GM23338 (cell line): ENCODE results near the gene LRRC4. TPM values are rescaled to one million over a fixed set of nuclear protein-coding genes. Genes with fewer than 3 reads are reported as not detected.

Experiments used
- ATAC-seq: fragments of 200-7000 bp; cut with Tn5 transposase; 3 replicates; pipeline ENCODE4 v1.9.1; 2020
- DNase-seq: peaks from one replicate; pipeline ENCODE4 v3.0.0-alpha.2; 2015; ENCODE audit warnings: low spot score
- H2AFZ ChIP-seq: fragments of 200-600 bp; sonication (generic); 2 replicates; pipeline ENCODE4 v1.8.0; 2016; ENCODE audit warnings: antibody characterized with exemption, mild to moderate bottlenecking, moderate library complexity
- H3F3A ChIP-seq: fragments of 200-600 bp; sonication (generic); replicated peaks from 2 replicates; pipeline ENCODE4 v1.8.0; 2017; ENCODE audit warnings: antibody characterized with exemption, mixed run types, low read depth
- H3K27ac ChIP-seq: fragments of 200-600 bp; sonication (generic); 2 replicates; pipeline ENCODE4 v1.6.1; 2016; ENCODE audit warnings: low read depth
- H3K27me3 ChIP-seq: fragments of 200-600 bp; sonication (generic); 2 replicates; pipeline ENCODE4 v1.8.0; 2016; ENCODE audit warnings: mild to moderate bottlenecking, mixed run types, moderate library complexity; ENCODE audit not compliant: insufficient read depth
- H3K36me3 ChIP-seq: fragments of 200-600 bp; sonication (generic); 2 replicates; pipeline ENCODE4 v1.8.0; 2016; ENCODE audit warnings: mild to moderate bottlenecking; ENCODE audit not compliant: insufficient read depth
- H3K4me1 ChIP-seq: fragments of 200-600 bp; sonication (generic); 2 replicates; pipeline ENCODE4 v1.8.0; 2016; ENCODE audit warnings: mild to moderate bottlenecking, moderate library complexity; ENCODE audit not compliant: insufficient read depth
- H3K4me2 ChIP-seq: fragments of 200-600 bp; sonication (generic); 2 replicates; pipeline ENCODE4 v1.7.1; 2017; ENCODE audit warnings: mixed run types
- H3K4me3 ChIP-seq: fragments of 200-600 bp; sonication (generic); 2 replicates; pipeline ENCODE4 v1.6.1; 2016; ENCODE audit warnings: mixed run types
- H3K79me2 ChIP-seq: fragments of 200-600 bp; sonication (generic); replicated peaks from 2 replicates; pipeline ENCODE4 v1.8.0; 2017; ENCODE audit warnings: mild to moderate bottlenecking; ENCODE audit not compliant: insufficient read depth
- H3K9me2 ChIP-seq: fragments of 200-600 bp; sonication (generic); 2 replicates; pipeline ENCODE4 v1.8.0; 2017; ENCODE audit not compliant: insufficient read depth
- H4K20me1 ChIP-seq: fragments of 200-600 bp; sonication (generic); replicated peaks from 2 replicates; pipeline ENCODE4 v1.8.0; 2017; ENCODE audit warnings: mild to moderate bottlenecking; ENCODE audit not compliant: insufficient read depth
- H3K27ac Mint-ChIP-seq: 2 replicates; pipeline ENCODE4 v1.8.0; 2020; ENCODE audit warnings: inconsistent platforms, mild to moderate bottlenecking, moderate library complexity, mixed read lengths
- H3K27me3 Mint-ChIP-seq: 3 replicates; pipeline ENCODE4 v1.8.0; 2022; ENCODE audit warnings: low read depth, mild to moderate bottlenecking, moderate library complexity, mixed read lengths, inconsistent platforms; ENCODE audit not compliant: insufficient read depth, poor library complexity
- H3K36me3 Mint-ChIP-seq: 3 replicates; pipeline ENCODE4 v1.8.0; 2021; ENCODE audit warnings: low read depth, mild to moderate bottlenecking, inconsistent platforms, moderate library complexity, mixed read lengths
- H3K4me1 Mint-ChIP-seq: 3 replicates; pipeline ENCODE4 v1.8.0; 2020; ENCODE audit warnings: mild to moderate bottlenecking, inconsistent platforms, mixed read lengths
- H3K4me3 Mint-ChIP-seq: 3 replicates; pipeline ENCODE4 v1.8.0; 2021; ENCODE audit warnings: moderate library complexity, mild to moderate bottlenecking, inconsistent platforms, mixed read lengths
- H3K9me3 Mint-ChIP-seq: 3 replicates; pipeline ENCODE4 v1.8.0; 2020; ENCODE audit warnings: moderate library complexity, mild to moderate bottlenecking, inconsistent platforms, mixed read lengths
- CREB1 ChIP-seq: fragments of 250-450 bp; sonication (Bioruptor Pico); IDR thresholded peaks from 2 replicates; pipeline ENCODE4 v1.5.0; 2020; ENCODE audit warnings: low read depth, mild to moderate bottlenecking, moderate library complexity
- CTCF ChIP-seq, 2 experiments: fragments of 200-600 bp in 1 of 2; sonication (generic) in 1 of 2; conservative IDR thresholded peaks; 2 replicates each; pipeline versions ENCODE4 v1.5.1 to v1.6.1; 2016 to 2017; ENCODE audit warnings: antibody characterized with exemption in 2 of 2, low read depth in 2 of 2, mild to moderate bottlenecking in 2 of 2, moderate library complexity in 1 of 2
- ETS1 ChIP-seq: IDR thresholded peaks from 2 replicates; pipeline ENCODE4 v1.6.1; 2016; ENCODE audit warnings: antibody characterized with exemption
- EZH2 ChIP-seq: fragments of 200-600 bp; sonication (generic); IDR thresholded peaks from one replicate; pipeline ENCODE4 v1.8.0; 2017; ENCODE audit warnings: antibody characterized with exemption, mild to moderate bottlenecking, low read depth; ENCODE audit not compliant: unreplicated experiment
- EZH2phosphoT487 ChIP-seq: fragments of 200-600 bp; sonication (generic); IDR thresholded peaks from one replicate; pipeline ENCODE4 v1.8.1; 2018; ENCODE audit warnings: antibody characterized with exemption; ENCODE audit not compliant: unreplicated experiment
- JUNB ChIP-seq: IDR thresholded peaks from one replicate; pipeline ENCODE4 v1.6.1; 2016; ENCODE audit warnings: antibody characterized with exemption; ENCODE audit not compliant: unreplicated experiment
- NANOG ChIP-seq: IDR thresholded peaks from 2 replicates; pipeline ENCODE4 v1.6.1; 2016; ENCODE audit warnings: antibody characterized with exemption, borderline replicate concordance
- POLR2AphosphoS5 ChIP-seq: IDR thresholded peaks from 2 replicates; pipeline ENCODE4 v1.6.1; 2016; ENCODE audit warnings: antibody characterized with exemption, low read depth
- REST ChIP-seq: IDR thresholded peaks from one replicate; pipeline ENCODE4 v1.6.1; 2018; ENCODE audit warnings: antibody characterized with exemption; ENCODE audit not compliant: unreplicated experiment
- STAT1 ChIP-seq: IDR thresholded peaks from one replicate; pipeline ENCODE4 v1.6.1; 2016; ENCODE audit warnings: antibody characterized with exemption; ENCODE audit not compliant: unreplicated experiment
- ZNF114 ChIP-seq: fragments of 250-450 bp; sonication (Bioruptor Pico); IDR thresholded peaks from 2 replicates; pipeline ENCODE4 v1.5.0; 2020; ENCODE audit warnings: mild to moderate bottlenecking, moderate library complexity
- ZNF331 ChIP-seq: fragments of 250-450 bp; sonication (Bioruptor Pico); IDR thresholded peaks from 2 replicates; pipeline ENCODE4 v1.5.0; 2020; ENCODE audit warnings: low read depth, mild to moderate bottlenecking, moderate library complexity
- polyA plus RNA-seq: library from polyadenylated mRNA; unstranded; fragments of >200 nt; fragmentation: Nextera tagmentation; extraction: Ambion mirVana; gene quantifications from 2 replicates; pipeline ENCODE4 v1.2.1, GENCODE V29; 2016
- total RNA-seq: library from RNA; depleted of rRNA; stranded (reverse); fragments of >200 nt; shearing (Covaris generic); gene quantifications from 2 replicates; pipeline ENCODE4 v1.2.3, GENCODE V29; 2014

LRRC4 gene
- total and polyA plus RNA-seq, 2 experiments from 2014 or later: 1.9 to 5.2 TPM

- TF ChIP-seq ETS1 (no peak), EZH2phosphoT487 (no peak), ZNF331 (CRISPR knock-in tag) (no peak), NANOG (no peak), EZH2 (no peak), CREB1 (CRISPR knock-in tag) (no peak), ZNF114 (CRISPR knock-in tag) (no peak), STAT1 (no peak), CTCF (conservative IDR thresholded peaks at IDR 0.05; ENCODE audit: low read depth in 2 of 2) (no peak), POLR2AphosphoS5 (no peak)
These were observed 48.9 kb upstream of the LRRC4 start (continued) for GRCh38 chr7:128080169-128080568.

- Histone ChIP-seq H4K20me1 (no peaks in the 10 kb centered on the region), H3K4me2 (no peak overlapping the region), H2AFZ (no peak overlapping the region), H3F3A (no peaks in the 10 kb centered on the region), H3K79me2 (no peaks in the 10 kb centered on the region), H3K27ac (no peak overlapping the region), H3K9me2 (no peaks in the 10 kb centered on the region), H3K36me3 (no peaks in the 10 kb centered on the region; the same call in 1 of the 2 replicates), H3K4me3 (no peak overlapping the region), H3K27me3 (no peaks in the 10 kb centered on the region), H3K4me1 (no peaks in the 10 kb centered on the region)
- H3K27me3 Mint-ChIP-seq: peaks cover 10% of the 10 kb centered on the region
- DNase-seq: no peak
- no peak overlapping the region for H3K4me3 Mint-ChIP-seq
- no peak overlapping the region for H3K27ac Mint-ChIP-seq
- peaks cover 16% of the 10 kb centered on the region; the same call in 2 of the 3 replicates for H3K4me1 Mint-ChIP-seq
- ATAC-seq: no peak
- H3K9me3 Mint-ChIP-seq: no peaks in the 10 kb centered on the region
- H3K36me3 Mint-ChIP-seq: peaks cover 3% of the 10 kb centered on the region; the same call in 2 of the 3 replicates
- no peak for TF ChIP-seq POLR2AphosphoS5
- no peak for TF ChIP-seq CTCF (conservative IDR thresholded peaks at IDR 0.05; ENCODE audit: low read depth in 2 of 2)
- TF ChIP-seq NANOG: no peak
- no peak for TF ChIP-seq JUNB
- no peak for TF ChIP-seq ETS1
- no peak for TF ChIP-seq CREB1 (CRISPR knock-in tag)
- TF ChIP-seq STAT1: no peak
- TF ChIP-seq ZNF114 (CRISPR knock-in tag): no peak
- TF ChIP-seq EZH2phosphoT487: no peak
- TF ChIP-seq ZNF331 (CRISPR knock-in tag): no peak
- TF ChIP-seq EZH2: no peak
- TF ChIP-seq REST: no peak
These were observed 47.1 kb upstream of the LRRC4 start for GRCh38 chr7:128078309-128078708.
